IMR-90 (cell line): ENCODE measurements around the gene HSD11B1L. TPM values are rescaled to one million over a fixed set of nuclear protein-coding genes. Genes with fewer than 3 reads are reported as not detected.

Source experiments
- ATAC-seq: fragments of 200-7000 bp; cut with Tn5 transposase; 2 replicates; pipeline ENCODE4 v1.9.1; 2020; ENCODE audit warnings: low read depth, mild to moderate bottlenecking, moderate library complexity
- BruUV-seq: library from RNA; stranded (reverse); fragments of 400-500 nt; replicated peaks from 2 replicates; lab custom pipeline; 2021; lab: Mats Ljungman, UMichigan
- CTCF ChIA-PET: fragments of 300-600 bp; formaldehyde crosslinking; extraction: SDS; loops from one replicate; lab custom pipeline; 2021; ENCODE audit warnings: antibody characterized with exemption; lab: Yijun Ruan, JAX
- POLR2A ChIA-PET: fragments of 300-600 bp; sonication (Branson Sonifier 250); formaldehyde crosslinking; loops from one replicate; lab custom pipeline; 2022; ENCODE audit warnings: antibody characterized with exemption; ENCODE audit not compliant: unreplicated experiment; lab: Charles Lee
- DNase-seq: peaks from one replicate; pipeline ENCODE4 v3.0.0; 2013
- H2AFZ ChIP-seq: replicated peaks from 2 replicates; pipeline ENCODE3; 2013; ENCODE audit warnings: low read length, mild to moderate bottlenecking; ENCODE audit not compliant: poor library complexity
- H2AK5ac ChIP-seq: 2 replicates; pipeline ENCODE4 v1.6.1; 2013; ENCODE audit warnings: low read depth, low read length, inconsistent platforms
- H2AK9ac ChIP-seq: replicated peaks from 2 replicates; pipeline ENCODE3; 2013; ENCODE audit warnings: mild to moderate bottlenecking, low read depth, low read length, moderate library complexity; ENCODE audit not compliant: poor library complexity
- H2BK120ac ChIP-seq: 2 replicates; pipeline ENCODE4 v1.6.1; 2013; ENCODE audit warnings: low read depth, low read length, inconsistent platforms
- H2BK15ac ChIP-seq: 3 replicates; pipeline ENCODE4 v1.6.1; 2013; ENCODE audit warnings: low read depth, low read length, inconsistent platforms
- H2BK20ac ChIP-seq: 2 replicates; pipeline ENCODE4 v1.6.1; 2013; ENCODE audit warnings: low read depth, mild to moderate bottlenecking, inconsistent platforms, low read length, moderate library complexity
- H2BK5ac ChIP-seq: 2 replicates; pipeline ENCODE4 v1.6.1; 2013; ENCODE audit warnings: mild to moderate bottlenecking, low read depth, low read length, inconsistent platforms; ENCODE audit not compliant: poor library complexity, severe bottlenecking
- H3K14ac ChIP-seq: replicated peaks from 2 replicates; pipeline ENCODE4 v1.6.1; 2013; ENCODE audit warnings: low read depth, low read length, inconsistent platforms
- H3K18ac ChIP-seq: 2 replicates; pipeline ENCODE4 v1.6.1; 2013; ENCODE audit warnings: low read depth, low read length, control low read depth
- H3K23ac ChIP-seq: 2 replicates; pipeline ENCODE4 v1.6.1; 2013; ENCODE audit warnings: low read depth, low read length, inconsistent platforms
- H3K27ac ChIP-seq: 2 replicates; pipeline ENCODE4 v1.5.1; 2013; ENCODE audit warnings: mild to moderate bottlenecking, control low read depth, low read length; ENCODE audit not compliant: insufficient read depth
- H3K27me3 ChIP-seq: 2 replicates; pipeline ENCODE4 v1.6.1; 2013; ENCODE audit warnings: low read length; ENCODE audit not compliant: control insufficient read depth, insufficient read depth
- H3K36me3 ChIP-seq: 2 replicates; pipeline ENCODE4 v1.6.1; 2013; ENCODE audit warnings: low read length, mixed read lengths; ENCODE audit not compliant: control insufficient read depth, insufficient read depth
- H3K4ac ChIP-seq: 2 replicates; pipeline ENCODE4 v1.6.1; 2013; ENCODE audit warnings: low read depth, low read length, inconsistent platforms
- H3K4me1 ChIP-seq: 2 replicates; pipeline ENCODE4 v1.6.1; 2013; ENCODE audit warnings: low read length, mixed read lengths; ENCODE audit not compliant: control insufficient read depth, insufficient read depth
- H3K4me2 ChIP-seq: 2 replicates; pipeline ENCODE4 v1.6.1; 2013; ENCODE audit warnings: low read depth, mild to moderate bottlenecking, control low read depth, low read length, moderate library complexity
- H3K4me3 ChIP-seq: 2 replicates; pipeline ENCODE4 v1.5.1; 2013; ENCODE audit warnings: low read depth, mild to moderate bottlenecking, control low read depth, low read length, moderate library complexity; ENCODE audit not compliant: insufficient read depth
- H3K56ac ChIP-seq: 2 replicates; pipeline ENCODE4 v1.6.1; 2013; ENCODE audit warnings: low read length, inconsistent platforms; ENCODE audit not compliant: insufficient read depth; ENCODE audit errors: extremely low read depth
- H3K79me1 ChIP-seq, 2 experiments: 2 replicates each; pipeline ENCODE4 v1.6.1; 2013; ENCODE audit warnings: low read length in 2 of 2, inconsistent platforms in 1 of 2, low read depth in 1 of 2
- H3K9ac ChIP-seq: 2 replicates; pipeline ENCODE4 v1.6.1; 2013; ENCODE audit warnings: low read depth, low read length, control low read depth
- H3K9me1 ChIP-seq: 2 replicates; pipeline ENCODE4 v1.6.1; 2013; ENCODE audit warnings: low read length, inconsistent platforms; ENCODE audit not compliant: insufficient read depth
- H3K9me3 ChIP-seq: 2 replicates; pipeline ENCODE4 v1.6.1; 2013; ENCODE audit warnings: low read length; ENCODE audit not compliant: control insufficient read depth, insufficient read depth
- H4K20me1 ChIP-seq: 2 replicates; pipeline ENCODE4 v1.6.1; 2013; ENCODE audit warnings: low read length, inconsistent platforms; ENCODE audit not compliant: insufficient read depth
- H4K5ac ChIP-seq: 2 replicates; pipeline ENCODE4 v1.6.1; 2013; ENCODE audit warnings: mild to moderate bottlenecking, low read depth, low read length, control low read depth
- H4K8ac ChIP-seq, 2 experiments: 2 replicates each; pipeline ENCODE4 v1.6.1; 2013; ENCODE audit warnings: low read depth in 2 of 2, low read length in 2 of 2, control low read depth in 1 of 2, inconsistent platforms in 1 of 2
- H4K91ac ChIP-seq: 2 replicates; pipeline ENCODE4 v1.6.1; 2013; ENCODE audit warnings: low read depth, low read length, inconsistent platforms; ENCODE audit not compliant: insufficient read depth
- BHLHE40 ChIP-seq: fragments of 150-350 bp; IDR thresholded peaks from 2 replicates; pipeline ENCODE4 v1.6.1; 2016; ENCODE audit warnings: mild to moderate bottlenecking, low read depth, low read length
- CEBPB ChIP-seq: IDR thresholded peaks from 2 replicates; pipeline ENCODE4 v1.6.1; 2012; ENCODE audit warnings: low read depth, low read length, improper control_type of control experiment
- CHD1 ChIP-seq: IDR thresholded peaks from 2 replicates; pipeline ENCODE4 v1.6.1; 2012; ENCODE audit warnings: low read depth, low read length, improper control_type of control experiment
- FOS ChIP-seq: fragments of 150-350 bp; IDR thresholded peaks from 2 replicates; pipeline ENCODE4 v1.6.1; 2016; ENCODE audit warnings: low read depth, low read length
- MXI1 ChIP-seq: IDR thresholded peaks from 2 replicates; pipeline ENCODE4 v1.6.1; 2012; ENCODE audit warnings: low read depth, mild to moderate bottlenecking, low read length, moderate library complexity, borderline replicate concordance
- RAD21 ChIP-seq: IDR thresholded peaks from 2 replicates; pipeline ENCODE4 v1.6.1; 2012; ENCODE audit warnings: low read length, improper control_type of control experiment
- RCOR1 ChIP-seq: IDR thresholded peaks from 2 replicates; pipeline ENCODE4 v1.6.1; 2012; ENCODE audit warnings: mild to moderate bottlenecking, low read length, improper control_type of control experiment; ENCODE audit not compliant: insufficient replicate concordance
- SMC3 ChIP-seq: fragments of 150-350 bp; IDR thresholded peaks from 2 replicates; pipeline ENCODE4 v1.6.1; 2016; ENCODE audit warnings: low read depth, mild to moderate bottlenecking, antibody characterized with exemption, low read length, moderate library complexity
- WGBS, 2 experiments: methylation state at CpG; one replicate each; pipeline versions ENCODE4 v1.1.5 to v1.1.7; 2013; ENCODE audit warnings: missing lambda C conversion rate in 2 of 2; ENCODE audit not compliant: insufficient read length in 1 of 2; ENCODE audit errors: extremely low coverage in 2 of 2; 5-methylcytosine and 5-hydroxymethylcytosine counted together
- dilution Hi-C: fragments of 300-500 bp; cut with HindIII; formaldehyde crosslinking; loops from one replicate; pipeline ENCODE4 v1.14.3; 2018; ENCODE audit warnings: low sequenced_read_pairs; ENCODE audit not compliant: unreplicated experiment
- in situ Hi-C: fragments of 300-500 bp; cut with MboI; formaldehyde crosslinking; loops from 3 replicates; pipeline ENCODE4 v1.14.3; 2019; ENCODE audit warnings: low sequenced_read_pairs, inconsistent platforms, mixed read lengths
- intact Hi-C: fragments of 100-400 bp; cut with micrococcal nuclease; formaldehyde crosslinking; loops from 2 replicates; pipeline ENCODE4 v1.10.0; 2022
- polyA plus RNA-seq, 3 experiments: library from polyadenylated mRNA; depleted of rRNA; stranded (reverse); fragments of >200 nt; gene quantifications; 2 replicates each; pipeline ENCODE4 v1.2.3, GENCODE V29; 2012; ENCODE audit warnings: low replicate concordance in 1 of 3
- total RNA-seq: library from RNA; depleted of rRNA; stranded (reverse); fragments of >200 nt; gene quantifications from 2 replicates; pipeline ENCODE4 v1.2.3, GENCODE V29; 2012
- TF ChIP-seq, protein P1 (sequence below): conservative IDR thresholded peaks from 2 replicates; pipeline ENCODE4 v1.5.1; 2012; ENCODE audit warnings: mild to moderate bottlenecking, low read depth, low read length, improper control_type of control experiment
- TF ChIP-seq, protein P2 (sequence below): fragments of 150-350 bp; IDR thresholded peaks from 2 replicates; pipeline ENCODE4 v1.6.1; 2017; ENCODE audit warnings: mild to moderate bottlenecking, antibody characterized with exemption, low read length, low read depth
- TF ChIP-seq, protein P3 (sequence below): fragments of 150-350 bp; IDR thresholded peaks from 2 replicates; pipeline ENCODE4 v1.6.1; 2016; ENCODE audit warnings: low read depth, mild to moderate bottlenecking, low read length, moderate library complexity, borderline replicate concordance

The HSD11B1L gene
- total and polyA plus RNA-seq, 2 of the 4 experiments (the other 2 are of a cell fraction) = 2.2 to 7.2 TPM

DNA sequence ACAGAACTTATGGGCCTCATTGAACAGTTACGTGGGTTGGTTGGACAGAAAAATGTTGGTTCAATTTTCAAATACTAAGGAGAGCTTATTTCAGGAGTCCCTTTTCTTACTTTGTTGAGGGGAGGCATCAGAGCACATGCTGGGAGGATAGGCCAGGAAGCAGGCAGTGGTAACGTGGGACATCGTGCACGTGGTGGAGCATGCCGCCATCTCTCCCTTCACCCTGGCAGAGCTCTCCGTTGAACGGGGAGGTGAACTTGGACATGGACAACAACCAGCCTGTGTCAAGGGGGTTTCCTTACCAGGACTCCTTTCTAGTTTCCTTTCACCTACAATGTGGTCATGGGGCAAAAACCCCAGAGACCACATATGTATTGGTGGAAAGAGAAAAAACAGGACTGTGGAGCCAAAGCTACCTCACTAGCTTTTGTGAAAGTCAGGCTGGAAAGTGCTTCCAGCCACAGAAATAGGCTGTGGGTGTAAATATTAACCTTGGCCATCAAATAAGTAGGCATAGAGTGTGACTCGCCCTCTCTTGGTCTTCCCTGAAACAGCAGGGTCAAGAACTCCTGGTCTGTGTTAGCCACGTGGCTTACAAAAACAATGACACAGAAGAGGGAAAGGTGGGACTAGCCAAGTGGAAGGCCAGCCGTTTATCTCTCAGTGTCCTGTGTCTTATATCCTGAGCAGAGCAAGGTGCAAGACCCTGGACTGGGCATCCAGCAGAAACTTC is 14.9 kb upstream of the HSD11B1L start (continued):
- TF ChIP-seq MXI1 = peak; percentile 66; the same call in 1 of the 2 replicates

DNA sequence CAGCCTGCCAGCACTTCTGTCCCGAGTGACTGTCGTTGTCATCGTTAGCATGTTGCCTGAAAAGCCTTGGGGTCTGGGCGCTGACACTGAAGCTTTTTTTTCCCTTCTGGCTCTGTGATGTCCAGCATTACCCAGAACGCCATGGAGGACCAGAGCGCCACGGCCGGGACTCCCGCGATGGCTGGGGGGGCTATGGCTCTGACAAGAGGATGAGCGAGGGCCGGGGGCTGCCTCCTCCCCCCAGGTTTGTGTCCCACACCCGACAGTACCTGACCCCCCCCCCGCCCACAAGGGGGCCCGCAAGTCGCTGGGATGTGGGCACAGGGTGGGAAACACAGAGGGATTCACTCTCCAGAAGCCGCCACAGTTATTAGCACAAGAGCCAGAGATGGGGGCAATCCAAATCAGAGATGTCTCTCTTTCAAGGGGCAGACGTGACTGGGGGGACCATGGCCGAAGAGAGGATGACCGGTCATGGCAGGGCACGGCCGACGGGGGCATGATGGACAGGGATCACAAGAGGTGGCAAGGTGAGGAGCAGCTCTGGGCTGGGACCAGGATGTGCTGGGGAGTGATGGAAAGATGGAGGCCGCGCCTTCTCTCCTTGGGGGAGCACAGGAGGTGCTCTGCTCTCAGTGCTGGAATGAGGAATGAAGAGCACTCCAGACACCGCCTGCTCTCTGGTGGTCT is 13.8 kb upstream of the HSD11B1L start:
- no peak overlapping the region for H2BK120ac ChIP-seq
- no peak overlapping the region for H3K9ac ChIP-seq
- no peak overlapping the region for H3K14ac ChIP-seq
- intact Hi-C loops (loop anchor here (5.0 kb wide), 1 partner anchor 45 kb away; the partner anchor contains the start of genes SAFB and SAFB2), dilution Hi-C loops (no loop called here), in situ Hi-C loops (no loop called here)
- no peak for ATAC-seq
- H4K5ac ChIP-seq = no peak overlapping the region
- no peak overlapping the region for H3K4me2 ChIP-seq
- DNase-seq = no peak
- 94% methylated on average over 11 of the region's 26 CpGs; no CpG with 5 or more reads in 1 of the 2 experiments for WGBS, 2 experiments
- no peak overlapping the region for H3K18ac ChIP-seq
- no peaks in the 10 kb centered on the region for H3K4me1 ChIP-seq
- ChIA-PET CTCF (no interaction called here), POLR2A (no interaction called here)
- H3K27me3 ChIP-seq = no peaks in the 10 kb centered on the region
- H3K9me1 ChIP-seq = peaks cover 6% of the 10 kb centered on the region; the same call in 1 of the 2 replicates
- H4K91ac ChIP-seq = no peak overlapping the region
- no peak overlapping the region for H3K23ac ChIP-seq
- H4K20me1 ChIP-seq = peaks cover 35% of the 10 kb centered on the region
- no peak overlapping the region for H2AK5ac ChIP-seq
- no peak overlapping the region for H2BK20ac ChIP-seq
- H2AFZ ChIP-seq = no peak overlapping the region
- H3K56ac ChIP-seq = no peak overlapping the region
- no peak overlapping the region for H3K4me3 ChIP-seq
- no peak overlapping the region for H2BK15ac ChIP-seq
- H3K27ac ChIP-seq = no peak overlapping the region
- BruUV-seq = no TSS peak
- H4K8ac ChIP-seq = no peak overlapping the region
- H2AK9ac ChIP-seq = peak overlapping the region; percentile 42
- H2BK5ac ChIP-seq = no peak overlapping the region
- no peak overlapping the region for H3K4ac ChIP-seq
- peaks cover 3 to 55% of the 10 kb centered on the region in 2 experiments; a peak in 3 of 4 replicates for H3K79me1 ChIP-seq
- H3K36me3 ChIP-seq = peaks cover 69% of the 10 kb centered on the region
- no peaks in the 10 kb centered on the region for H3K9me3 ChIP-seq
- TF ChIP-seq, protein P1, sequence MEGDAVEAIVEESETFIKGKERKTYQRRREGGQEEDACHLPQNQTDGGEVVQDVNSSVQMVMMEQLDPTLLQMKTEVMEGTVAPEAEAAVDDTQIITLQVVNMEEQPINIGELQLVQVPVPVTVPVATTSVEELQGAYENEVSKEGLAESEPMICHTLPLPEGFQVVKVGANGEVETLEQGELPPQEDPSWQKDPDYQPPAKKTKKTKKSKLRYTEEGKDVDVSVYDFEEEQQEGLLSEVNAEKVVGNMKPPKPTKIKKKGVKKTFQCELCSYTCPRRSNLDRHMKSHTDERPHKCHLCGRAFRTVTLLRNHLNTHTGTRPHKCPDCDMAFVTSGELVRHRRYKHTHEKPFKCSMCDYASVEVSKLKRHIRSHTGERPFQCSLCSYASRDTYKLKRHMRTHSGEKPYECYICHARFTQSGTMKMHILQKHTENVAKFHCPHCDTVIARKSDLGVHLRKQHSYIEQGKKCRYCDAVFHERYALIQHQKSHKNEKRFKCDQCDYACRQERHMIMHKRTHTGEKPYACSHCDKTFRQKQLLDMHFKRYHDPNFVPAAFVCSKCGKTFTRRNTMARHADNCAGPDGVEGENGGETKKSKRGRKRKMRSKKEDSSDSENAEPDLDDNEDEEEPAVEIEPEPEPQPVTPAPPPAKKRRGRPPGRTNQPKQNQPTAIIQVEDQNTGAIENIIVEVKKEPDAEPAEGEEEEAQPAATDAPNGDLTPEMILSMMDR = no peak
- TF ChIP-seq, protein P2, sequence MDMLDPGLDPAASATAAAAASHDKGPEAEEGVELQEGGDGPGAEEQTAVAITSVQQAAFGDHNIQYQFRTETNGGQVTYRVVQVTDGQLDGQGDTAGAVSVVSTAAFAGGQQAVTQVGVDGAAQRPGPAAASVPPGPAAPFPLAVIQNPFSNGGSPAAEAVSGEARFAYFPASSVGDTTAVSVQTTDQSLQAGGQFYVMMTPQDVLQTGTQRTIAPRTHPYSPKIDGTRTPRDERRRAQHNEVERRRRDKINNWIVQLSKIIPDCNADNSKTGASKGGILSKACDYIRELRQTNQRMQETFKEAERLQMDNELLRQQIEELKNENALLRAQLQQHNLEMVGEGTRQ = no peak
- TF ChIP-seq CHD1 (no peak), FOS (no peak), RCOR1 (no peak), RAD21 (no peak), CEBPB (no peak), BHLHE40 (no peak), SMC3 (no peak)
- TF ChIP-seq, protein P3, sequence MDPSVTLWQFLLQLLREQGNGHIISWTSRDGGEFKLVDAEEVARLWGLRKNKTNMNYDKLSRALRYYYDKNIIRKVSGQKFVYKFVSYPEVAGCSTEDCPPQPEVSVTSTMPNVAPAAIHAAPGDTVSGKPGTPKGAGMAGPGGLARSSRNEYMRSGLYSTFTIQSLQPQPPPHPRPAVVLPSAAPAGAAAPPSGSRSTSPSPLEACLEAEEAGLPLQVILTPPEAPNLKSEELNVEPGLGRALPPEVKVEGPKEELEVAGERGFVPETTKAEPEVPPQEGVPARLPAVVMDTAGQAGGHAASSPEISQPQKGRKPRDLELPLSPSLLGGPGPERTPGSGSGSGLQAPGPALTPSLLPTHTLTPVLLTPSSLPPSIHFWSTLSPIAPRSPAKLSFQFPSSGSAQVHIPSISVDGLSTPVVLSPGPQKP = no peak
